ENCODE data around the gene UPK2.

UPK2 gene

DNA sequence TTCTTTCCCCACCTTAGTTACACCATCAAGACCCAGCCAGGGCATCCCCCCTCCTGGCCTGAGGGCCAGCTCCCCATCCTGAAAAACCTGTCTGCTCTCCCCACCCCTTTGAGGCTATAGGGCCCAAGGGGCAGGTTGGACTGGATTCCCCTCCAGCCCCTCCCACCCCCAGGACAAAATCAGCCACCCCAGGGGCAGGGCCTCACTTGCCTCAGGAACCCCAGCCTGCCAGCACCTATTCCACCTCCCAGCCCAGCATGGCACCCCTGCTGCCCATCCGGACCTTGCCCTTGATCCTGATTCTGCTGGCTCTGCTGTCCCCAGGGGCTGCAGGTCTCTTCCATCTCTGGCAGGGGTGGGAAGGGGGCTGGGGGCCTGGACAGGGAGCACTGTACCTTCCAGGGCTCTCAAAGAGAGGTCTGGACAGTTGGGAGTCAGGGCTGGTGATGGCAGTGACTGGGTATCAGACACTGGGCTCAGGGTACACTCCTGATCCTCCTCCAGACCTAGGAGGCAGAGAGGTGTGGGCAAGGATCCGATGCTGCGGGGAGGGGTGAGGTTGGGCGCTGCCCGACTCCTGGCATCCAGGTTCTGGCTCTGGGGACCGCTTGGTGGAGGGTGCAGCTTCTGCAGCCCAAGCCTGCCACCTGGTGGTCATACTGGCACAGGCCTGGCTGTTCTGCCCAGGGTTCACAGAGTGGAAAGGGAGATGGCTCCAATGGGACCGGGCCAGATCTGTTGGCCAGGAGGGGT, at the start of gene UPK2:
Gene UPK2, plus strand, starts transcription at position 205 of the 753 bp plus-strand sequence. Its CDS starts 53 bp downstream, at position 258.
- peak; percentile 74 for DNase-seq

- DNase-seq: peak; percentile 79
Observed at GRCh38 chr11:118907051-118908042, 48.8 kb upstream of the UPK2 start.

GRCh38 chr11:118908264-118908663, 47.8 kb upstream of the UPK2 start:
- no peak for DNase-seq

DNA sequence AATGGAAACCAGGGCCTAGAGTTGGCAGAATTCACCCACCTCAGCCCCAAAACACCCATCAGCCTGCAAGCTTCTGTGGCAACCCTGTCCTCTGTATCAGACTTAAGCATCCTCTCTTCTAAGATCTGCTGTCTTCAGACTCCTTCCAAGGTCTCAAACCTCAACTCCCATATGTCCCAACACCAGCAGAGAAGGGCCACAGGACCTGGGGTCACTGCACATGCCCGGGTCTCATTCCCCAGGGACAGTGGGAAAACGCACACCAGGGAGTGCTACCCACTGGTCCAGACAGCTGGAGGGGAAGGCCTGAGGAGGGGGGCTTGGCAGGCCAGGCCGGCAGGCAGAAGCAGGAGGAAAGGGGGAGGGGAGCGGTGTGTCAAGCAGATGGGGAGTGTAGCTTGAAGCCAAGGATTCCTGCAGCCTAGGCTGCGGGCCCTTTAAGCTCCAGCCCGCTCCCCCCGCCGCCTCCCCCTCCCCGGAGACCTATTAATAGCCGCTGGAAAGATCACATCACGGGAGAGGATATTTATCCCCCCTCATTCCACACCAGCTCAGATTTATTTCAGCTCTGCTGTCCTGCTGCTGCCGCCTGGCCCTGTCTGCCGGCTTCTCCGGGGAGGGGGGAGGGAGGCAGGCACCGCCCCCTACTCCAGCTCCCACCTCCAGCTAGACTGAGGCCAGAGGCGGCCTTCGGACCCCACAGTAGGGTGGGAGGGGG, 47.0 kb upstream of the UPK2 start:
- peak; percentile 98 for DNase-seq

- peak; percentile 23 for DNase-seq
Observed at GRCh38 chr11:118909619-118910308, 46.3 kb upstream of the UPK2 start.

- peak; percentile 93 for DNase-seq
Observed at GRCh38 chr11:118910309-118911112, 45.6 kb upstream of the UPK2 start.

DNA sequence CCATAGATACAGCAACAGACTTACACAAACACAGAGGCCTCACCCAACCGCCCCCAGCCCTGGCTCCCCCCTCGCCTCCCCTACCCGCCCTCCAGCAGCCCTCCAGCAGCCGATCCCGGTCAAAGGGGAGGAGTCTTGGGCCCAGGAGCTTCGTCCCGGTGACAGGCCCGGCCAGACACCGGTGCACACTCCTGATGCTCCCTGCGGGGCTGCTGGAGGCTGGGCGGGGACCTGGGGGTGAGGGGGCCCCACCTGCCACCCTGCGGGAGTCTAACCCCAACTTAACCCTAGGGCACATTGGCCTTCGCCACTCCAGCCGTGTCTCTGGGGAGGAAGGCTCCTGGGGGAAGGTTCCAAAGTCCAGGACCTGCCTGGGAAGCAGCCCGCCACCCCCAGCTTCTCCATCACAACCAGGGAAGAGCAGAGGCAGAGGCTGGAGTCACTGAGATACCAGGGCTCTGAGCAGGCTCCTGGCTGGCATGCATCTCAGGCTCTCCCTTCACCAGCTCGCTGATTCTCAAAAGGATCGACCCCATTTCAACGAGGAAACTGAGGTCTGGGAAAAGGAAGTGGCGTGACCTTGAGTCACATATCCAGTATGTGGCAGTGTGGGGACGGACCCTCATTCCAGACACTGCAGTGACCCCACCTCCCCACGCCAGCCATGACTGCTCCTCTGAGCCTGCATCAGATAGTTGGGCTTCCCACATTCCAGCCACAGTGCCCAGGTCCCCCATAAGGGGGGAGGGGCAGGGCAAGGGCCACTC, 44.8 kb upstream of the UPK2 start:
- DNase-seq: peak; percentile 59

DNA sequence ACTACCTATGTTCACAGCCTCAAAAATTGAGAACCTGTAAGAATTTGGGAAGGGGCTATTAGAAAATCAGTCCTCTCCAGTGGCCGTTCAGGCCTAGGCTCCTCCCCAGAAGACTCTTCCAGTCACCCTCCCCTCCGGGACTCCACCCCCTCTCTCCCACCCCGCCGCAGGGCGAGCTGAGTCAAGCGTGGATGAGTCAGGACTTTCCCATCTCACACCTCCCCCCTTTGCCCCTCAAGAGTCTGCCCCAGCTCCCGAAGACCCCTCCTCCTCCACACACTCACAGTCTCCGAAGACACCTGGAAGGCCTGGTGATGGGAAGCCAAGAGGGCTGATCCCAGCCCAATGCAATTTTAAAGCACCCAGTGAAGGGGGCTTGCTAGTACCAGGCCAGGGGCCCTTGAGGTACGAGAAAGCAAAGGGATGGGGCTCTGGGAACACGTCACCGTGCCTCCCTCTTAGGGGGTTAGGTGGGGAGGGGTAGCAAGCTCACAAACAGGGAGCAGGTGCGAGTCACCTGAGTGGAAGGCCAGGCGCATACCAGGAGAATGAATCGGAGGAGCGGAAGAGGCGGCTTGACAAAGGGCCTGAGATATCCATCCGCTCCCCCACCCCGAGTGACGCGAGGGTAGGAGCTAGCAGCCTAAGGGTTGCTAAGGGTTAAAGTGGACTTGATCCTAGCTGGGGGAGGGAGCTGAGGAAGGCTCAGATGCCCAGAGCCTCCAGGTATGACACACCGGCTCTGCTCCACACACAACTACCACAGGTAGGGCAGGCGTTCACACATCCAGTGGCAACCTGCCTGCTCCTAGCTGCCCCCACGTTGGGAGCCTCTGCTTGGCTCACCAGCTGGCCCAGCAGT, 44.0 kb upstream of the UPK2 start:
- peak; percentile 93 for DNase-seq

DNA sequence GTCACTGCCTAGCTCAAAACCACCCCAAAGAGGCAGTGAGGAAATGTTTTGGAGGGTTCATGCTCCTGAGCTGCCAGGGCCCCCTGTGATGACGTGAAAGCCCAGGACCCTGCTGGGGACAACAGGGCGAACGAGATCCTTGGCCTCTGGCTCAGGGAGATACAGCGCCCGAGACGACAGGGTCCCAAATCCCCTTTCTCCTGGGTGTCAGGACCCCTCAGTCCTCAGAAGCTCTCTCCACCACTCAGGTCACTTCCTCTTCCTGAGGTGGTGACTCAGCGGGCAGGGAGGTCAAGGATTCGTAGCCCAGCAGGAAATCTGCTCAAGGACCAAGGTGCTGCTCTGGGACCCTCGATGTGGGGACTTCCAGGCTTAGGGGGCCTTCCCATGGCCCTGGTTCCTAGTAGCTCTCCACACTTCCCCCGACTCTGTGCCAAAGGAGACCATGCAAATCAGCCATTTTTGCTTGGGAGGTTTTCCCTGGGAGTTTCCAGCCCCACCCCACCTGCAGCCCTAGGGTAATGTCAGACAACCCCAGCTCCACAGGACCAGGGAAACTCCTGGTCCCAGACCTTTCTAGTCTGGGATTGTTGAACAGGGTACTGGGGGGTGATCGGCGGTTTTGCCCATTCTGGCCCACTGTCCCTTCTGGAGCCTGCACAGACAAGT, 43.2 kb upstream of the UPK2 start:
- no peak for DNase-seq

- no peak for DNase-seq
Observed at GRCh38 chr11:118913411-118914125, 42.5 kb upstream of the UPK2 start.

DNA sequence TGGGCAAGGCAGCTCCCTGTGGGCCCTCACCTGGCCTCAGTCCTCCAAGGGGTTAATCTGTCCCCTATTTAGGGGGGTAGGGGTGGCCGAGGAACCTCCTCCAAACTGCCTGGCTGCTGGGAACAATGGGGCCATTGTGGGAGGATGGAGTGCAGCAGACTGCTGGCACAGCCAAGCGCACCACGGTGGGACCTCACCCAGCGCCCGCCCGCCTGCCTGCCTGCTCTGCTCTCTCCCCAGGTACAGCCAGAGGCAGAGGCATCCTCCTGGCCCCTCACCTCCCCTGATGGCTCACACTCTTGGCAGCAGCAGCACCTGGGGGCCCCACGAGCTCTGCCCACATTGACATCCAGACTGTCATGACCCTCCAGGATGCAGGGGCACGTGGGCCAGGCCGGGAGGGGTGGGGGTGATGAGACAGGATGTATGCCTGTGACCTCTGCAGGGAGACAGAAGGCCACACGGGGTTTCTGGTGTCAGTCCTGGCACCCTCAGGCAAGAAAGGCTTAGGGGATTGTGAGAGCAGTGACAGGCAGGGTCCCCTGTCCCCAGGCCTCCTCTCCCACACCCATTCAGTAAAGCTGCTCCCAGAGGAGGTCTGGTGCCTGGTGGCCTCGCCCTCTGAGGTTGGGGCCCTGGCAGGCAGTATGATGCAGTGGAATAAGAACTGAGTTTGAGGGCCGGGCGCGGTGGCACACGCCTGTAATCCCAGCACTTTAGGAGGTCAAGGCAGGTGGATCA, 41.8 kb upstream of the UPK2 start:
- DNase-seq: no peak

- DNase-seq: no peak
Observed at GRCh38 chr11:118914987-118915386, 41.1 kb upstream of the UPK2 start.

- no peak for DNase-seq
Observed at GRCh38 chr11:118915396-118915795, 40.7 kb upstream of the UPK2 start.

DNA sequence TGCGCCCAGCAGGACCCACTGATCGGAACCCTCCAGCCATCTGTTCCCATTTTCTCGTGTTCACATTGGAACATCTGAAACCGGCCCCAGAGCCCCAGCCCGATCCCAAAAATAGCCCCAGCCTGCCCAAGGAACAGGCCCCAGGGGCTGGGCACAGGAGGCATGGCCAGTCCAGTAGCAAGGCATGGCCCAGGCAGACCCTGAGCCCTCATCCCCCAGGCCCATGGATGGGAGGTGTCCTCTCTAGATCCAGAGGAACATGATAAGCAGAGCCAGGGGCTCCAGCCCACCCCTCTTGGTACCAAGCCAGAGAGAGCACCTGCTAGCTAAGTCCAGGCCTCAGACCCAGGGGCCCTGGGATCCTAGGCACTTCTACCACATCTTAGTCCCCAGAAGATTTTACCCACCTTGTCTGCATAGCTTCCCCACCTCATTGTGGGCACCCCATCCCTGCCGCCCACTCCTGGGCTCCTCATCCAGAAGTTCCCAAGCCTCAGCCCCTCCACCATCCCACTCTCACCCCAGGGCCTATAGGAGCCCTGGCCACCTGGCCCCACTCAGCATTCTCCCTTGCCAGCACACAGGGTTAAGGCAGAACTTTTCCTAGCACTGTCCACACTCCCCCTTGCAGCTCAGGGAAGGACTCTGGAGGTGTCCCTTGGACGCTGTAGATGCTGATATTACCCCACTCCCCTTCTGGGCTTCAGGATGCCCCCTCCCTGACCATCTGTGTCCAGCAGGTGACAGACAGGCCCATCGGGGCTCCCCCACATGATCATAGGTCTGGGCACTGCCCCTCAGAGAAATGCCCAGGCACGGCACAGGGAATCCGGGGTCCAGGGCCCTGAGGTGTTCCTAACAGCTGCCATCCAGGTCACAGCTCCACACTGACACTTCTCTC, 39.9 kb upstream of the UPK2 start:
- no peak for DNase-seq

DNA sequence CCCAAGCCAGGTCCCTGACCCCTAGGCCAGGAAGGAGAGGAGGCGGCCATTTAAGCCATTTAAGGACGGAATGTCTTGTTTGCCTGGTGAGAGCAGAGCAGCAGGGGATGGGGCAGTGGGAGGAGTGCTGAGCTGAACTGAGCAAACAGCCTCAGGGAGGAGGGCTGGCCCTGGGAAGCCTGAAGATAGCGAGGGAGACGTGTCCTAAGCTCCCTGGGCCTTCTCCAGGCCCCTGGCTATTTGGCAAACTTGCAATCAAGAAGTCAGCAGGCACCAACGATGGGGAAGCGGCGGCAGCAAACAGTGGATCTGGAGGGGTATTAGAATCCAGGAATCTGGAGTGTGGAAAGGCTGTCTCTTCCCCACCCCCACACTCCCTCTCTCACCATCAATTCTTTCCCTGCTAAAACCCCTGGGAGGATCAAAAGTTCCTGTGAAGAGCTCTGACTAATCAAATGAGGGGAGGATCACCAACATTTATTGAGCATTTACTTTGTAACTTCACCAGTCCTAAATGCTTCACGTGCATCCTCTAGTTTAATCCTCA, 39.2 kb upstream of the UPK2 start:
- peak; percentile 84 for DNase-seq

DNA sequence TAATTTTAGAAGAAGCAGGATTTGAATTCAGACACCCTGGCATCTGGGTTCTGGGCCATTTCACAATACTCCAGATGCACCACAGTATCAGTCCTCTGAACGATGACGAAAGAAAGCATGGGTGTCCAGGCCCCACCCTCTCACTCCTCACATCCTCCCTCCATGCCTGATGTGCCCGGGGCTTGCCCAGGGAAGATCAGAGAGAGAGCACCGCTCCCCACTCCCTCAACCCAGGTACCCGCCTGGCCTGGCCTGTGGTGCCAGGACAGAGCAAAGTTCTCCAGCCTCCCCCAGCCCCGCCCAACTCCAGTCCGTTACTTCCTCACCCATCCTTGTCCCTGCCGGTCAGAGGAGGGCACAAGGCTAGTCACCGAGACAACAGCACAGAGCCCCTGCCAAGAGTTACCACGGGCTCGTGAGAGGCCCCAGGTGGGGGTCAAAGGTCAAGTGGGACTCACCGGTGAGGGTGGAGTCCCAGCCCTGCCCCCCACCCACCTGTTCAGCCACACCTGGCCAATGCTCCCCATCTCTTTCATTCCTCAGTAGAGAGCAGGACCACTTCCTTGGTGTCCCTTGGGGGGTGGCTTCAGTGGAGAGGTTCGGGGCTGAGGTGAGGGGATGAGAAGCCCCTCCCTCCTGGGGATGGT, 38.5 kb upstream of the UPK2 start:
- peak; percentile 74 for DNase-seq
